IPS-NIHi11 (cell line): ENCODE data around the gene ANKRD44.
"Not testable (repeated sequence)": the region's sequence is repeated elsewhere in the genome, so short reads cannot be mapped to it uniquely, and the experiment has no call there.

ENCODE experiments used
- DNase-seq: peaks from one replicate; pipeline ENCODE4 v3.0.0; 2012; ENCODE audit warnings: mixed read lengths, low spot score

The ANKRD44 gene

DNA sequence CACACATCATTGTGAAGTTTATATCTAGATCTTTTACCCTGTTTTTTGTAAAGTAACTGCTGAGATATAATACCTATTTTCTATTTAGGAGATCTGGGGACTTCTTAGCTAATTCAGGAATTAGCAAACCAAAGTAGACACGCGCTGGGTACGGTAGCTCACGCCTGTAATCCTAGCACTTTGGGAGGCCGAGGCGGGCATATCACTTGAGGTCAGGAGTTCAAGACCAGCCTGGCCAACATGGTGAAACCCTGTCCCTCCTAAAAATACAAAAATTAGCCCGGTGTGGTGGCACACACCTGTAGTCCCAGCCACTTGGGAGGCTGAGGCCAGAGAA, 23.0 kb downstream of the ANKRD44 start:
- DNase-seq: not testable (repeated sequence)

DNA sequence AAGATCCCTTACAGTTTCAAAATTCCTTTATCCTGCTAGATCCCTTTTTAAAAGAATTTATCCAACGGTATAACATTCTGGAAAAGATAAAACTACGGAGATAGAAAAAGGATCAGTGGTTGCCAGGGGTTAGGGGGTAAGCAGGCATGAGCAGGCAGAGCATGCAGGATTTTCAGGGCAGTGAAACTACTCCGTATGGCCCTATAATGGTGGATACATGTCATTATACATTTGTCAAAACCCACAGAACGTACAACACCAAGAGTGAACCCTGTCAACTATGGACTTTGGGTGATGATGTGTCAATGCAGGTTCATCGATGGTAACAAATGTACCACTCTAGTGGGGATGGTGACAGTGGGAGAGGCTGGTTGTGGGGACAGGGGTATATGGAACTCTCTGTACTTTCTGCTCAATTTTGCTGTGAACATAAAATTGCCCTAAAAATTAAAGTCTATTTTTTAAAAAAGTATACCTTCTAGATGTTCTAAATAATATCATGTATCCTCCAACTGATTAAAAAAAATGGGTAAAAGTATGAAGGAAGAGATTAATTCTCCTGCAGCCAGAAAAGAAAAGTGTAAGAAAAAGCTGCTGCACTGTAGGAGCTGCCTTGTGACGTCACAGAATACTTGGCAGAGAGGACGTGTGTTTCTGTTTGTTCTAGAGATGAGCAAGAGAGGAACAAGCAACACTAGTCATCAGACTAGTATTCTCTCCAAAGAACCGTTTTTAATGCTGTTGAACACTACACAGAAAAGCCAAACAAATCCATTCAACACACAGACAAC, 23.6 kb downstream of the ANKRD44 start:
- no peak for DNase-seq

DNA sequence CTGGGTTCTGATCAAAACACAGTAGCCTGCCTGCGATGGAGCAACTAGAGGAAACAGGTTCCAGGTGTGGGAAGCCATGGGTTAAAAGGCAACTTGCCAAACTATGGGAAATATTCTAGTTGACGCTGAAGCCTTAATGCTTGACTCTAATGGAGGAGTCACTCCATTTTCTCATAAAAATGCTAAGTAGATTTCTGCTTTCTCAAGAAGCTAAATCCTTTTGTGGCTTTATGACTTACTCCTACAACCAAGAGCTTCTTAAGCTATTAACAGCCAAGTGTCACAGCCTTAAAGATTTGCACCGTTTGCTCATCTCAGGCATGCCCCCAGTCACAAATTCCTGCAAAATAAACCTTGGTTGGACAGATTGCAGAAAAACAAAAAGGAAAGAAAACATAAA, 25.2 kb downstream of the ANKRD44 start:
- DNase-seq: no peak

DNA sequence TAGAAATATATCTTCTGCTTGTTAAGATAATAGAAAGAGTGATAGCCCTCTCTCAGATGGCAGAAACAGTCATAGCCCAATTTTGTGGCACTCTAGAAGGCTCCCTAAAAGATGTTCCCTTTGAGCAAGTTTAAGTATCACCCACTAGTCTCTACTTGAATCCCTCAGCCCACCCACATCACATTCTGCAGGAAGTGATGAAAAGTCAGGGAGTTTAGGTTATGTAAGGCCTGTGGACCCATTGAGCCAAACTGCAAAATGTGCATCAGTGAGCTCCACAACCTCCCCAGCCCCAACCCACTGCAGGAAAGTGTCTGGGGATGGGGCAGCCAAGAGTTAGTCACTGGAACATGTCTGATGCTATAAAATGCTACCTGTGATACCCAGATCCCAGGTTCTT, 25.6 kb downstream of the ANKRD44 start:
- no peak for DNase-seq

DNA sequence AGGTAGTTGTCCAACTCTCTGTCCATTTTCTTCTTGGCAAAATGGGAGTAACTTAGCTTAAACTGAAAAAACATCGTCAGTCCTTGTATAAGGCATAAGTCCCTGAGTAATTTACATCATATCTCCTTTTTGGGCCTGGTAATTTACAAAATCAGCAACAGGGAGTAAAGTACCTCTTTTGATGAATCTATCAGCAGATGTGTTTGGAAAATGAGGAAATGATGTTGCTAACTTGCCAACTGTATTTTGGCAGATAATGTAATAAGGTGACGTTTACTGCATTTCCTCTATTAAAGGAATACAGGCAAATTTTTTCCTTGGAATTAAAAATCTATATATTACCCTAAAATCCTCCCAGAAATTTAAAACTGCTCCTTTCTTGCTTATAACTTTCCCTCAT, 29.2 kb downstream of the ANKRD44 start:
- DNase-seq: no peak

DNA sequence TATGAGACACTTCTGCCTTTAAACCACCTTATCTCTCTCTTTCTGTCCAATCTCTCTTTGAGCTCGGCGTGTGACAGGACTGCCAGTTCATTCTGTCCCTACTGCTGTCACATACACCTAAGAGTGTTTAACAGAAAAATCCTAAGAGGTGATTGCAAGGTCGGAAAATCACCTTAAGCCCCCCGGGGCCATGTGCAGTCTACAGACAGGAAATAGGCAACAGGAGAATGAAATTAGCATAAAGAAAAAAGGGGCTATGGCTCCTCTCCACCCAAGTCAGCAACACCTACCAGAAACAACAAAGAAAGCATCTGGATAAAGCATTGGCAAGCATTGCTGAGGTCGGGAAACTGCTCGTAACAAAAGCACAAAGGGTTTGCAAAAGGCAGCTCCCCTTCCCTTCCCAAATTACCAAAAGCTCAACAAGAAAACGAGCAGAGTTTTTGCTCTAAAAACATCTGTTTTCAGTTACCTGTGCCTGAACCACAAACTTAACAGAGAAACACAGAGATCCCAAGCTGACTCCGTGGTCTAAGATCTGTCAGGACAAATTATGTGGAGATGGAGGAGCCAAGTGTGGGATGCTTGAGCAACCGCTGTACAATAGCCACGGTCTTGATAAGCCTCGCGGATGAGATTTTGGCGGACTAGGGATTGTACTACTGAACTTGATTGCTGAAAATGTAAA, 30.4 kb downstream of the ANKRD44 start:
- DNase-seq: no peak

DNA sequence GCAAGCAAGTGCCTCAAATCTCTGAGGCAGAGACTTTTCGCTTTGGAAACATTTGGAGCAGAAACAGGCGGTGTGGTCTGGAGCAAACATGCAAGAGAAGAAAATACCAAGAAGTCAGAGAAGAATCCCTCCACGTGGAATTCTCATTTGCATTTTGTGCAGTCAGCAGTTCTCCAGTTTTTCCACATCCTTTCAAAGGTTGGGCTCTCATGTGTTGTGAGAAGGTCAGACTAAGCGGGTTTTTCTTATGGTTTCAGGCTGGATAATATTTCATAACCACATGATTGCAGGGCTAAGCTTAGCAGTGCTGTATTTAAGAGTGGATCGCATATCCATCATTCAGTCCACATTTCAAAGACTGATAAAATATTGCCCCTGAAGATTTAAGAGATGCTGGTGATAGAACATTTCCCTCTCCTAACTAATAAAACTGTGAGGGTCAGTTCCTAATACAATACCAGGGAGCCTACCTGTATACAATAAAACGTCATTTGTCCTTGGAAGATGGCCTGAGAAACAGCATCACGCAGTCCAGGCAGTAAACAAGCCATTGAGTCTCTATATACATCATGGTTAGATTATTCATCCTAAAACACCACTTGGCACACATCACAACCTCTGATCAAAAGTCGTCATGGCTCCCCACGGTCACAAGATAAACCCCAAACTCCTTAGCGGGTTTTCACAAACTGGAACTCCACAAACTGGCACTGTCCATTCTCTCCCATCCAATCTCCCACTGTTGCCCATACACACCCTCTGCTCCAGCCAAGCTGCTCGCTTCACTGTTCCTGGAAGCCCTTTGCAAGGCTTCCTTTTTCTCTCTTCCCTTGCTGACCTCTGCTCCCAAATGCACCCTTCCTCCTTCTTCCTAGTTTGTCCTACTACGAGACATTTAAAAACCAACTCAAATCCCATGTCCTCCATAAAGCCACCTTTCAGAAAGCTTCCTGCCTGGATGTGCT, 31.5 kb downstream of the ANKRD44 start:
- DNase-seq: no peak

DNA sequence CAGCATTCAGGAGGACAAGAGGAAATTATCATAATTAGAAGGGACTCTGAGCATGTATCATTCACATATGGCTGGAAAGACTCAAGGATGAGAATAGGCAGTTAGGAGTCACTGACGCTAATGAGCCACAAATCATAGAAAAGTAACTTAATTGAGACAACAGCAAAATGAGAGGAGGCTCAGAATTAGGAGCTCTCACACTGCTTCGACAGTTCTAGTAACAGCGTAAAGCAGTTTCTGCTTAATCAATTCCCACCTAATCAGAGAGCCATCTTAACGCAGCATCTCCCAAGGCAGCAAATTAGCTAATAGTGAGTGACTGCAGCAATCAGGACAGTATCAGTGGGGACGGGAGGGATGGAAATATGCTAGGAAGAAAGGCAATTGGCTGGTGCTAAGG, 32.8 kb downstream of the ANKRD44 start:
- no peak for DNase-seq

DNA sequence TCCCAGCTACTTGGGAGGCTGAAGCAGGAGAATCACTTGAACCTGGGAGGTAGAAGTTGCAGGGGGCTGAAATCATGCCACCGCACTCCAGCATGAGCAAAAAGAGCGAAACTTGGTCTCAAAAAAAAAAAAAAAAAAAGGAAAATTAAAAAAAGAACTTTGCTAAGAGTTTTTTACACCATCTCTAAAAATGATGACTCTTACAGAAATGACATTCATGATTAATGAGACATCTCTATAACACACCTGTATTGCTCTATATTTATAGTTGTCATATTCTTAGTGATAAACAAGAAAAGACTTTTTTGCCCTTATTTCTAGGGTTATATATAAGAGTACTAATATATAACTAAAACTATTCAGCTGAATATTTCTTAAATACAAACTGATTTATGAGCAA, 34.4 kb downstream of the ANKRD44 start:
- no peak for DNase-seq

DNA sequence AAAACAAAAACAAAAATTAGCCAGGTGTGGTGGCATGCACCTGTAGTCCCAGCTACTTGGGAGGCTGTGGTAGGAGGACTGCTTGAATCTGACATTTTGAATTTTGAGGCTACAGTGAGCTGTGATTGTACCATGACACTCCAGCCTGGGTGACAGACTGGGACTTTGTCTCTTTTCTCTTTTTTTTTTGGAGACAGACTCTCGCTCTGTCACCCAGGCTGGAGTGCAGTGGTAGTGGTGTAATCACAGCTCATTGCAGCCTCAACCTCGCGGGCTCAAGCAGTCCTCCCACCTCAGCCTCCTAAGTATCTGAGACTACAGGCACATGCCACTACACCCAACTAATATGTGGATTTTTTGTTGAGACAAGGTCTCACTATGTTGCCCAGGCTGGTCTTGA, 35.6 kb downstream of the ANKRD44 start:
- no peak for DNase-seq

DNA sequence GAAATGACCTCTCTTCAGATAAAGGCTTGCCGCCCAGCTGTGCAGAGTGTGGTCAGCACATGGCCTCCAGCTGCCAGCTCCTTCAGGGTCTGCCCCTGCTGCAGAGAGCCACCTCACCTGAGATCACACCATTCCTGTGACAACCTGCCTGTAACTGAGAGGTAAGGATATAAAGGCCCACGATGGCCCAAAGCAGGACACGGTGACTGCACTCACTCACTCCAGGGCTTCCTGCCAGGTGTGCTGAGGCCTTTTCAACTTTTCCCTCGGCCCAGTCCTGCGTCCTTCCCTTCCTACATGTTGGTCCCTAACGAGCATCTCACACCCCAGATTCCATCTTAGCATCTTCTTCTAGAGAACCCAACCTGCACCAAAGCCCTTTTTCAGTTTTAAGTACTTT, 36.2 kb downstream of the ANKRD44 start:
- DNase-seq: no peak

DNA sequence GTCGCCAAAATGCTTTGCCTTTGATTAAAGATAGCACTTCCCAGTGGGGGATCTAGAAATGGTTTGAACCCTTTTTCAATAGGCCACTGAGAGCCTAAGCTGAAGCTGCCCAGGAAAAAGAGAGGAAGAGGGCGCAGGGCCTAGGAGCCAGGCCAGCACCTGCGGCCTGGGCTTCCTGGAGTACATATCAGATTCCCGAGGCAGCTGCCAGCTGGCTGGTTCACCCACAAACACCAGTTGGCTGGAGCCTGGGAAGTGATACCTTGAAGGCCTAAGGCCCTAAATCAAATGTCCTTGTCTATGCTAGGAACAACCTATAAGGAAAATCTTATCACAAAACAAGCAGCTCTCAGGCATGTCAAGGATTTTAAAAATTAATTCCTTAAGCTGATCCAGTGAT, 37.1 kb downstream of the ANKRD44 start:
- DNase-seq: peak; percentile 37

DNA sequence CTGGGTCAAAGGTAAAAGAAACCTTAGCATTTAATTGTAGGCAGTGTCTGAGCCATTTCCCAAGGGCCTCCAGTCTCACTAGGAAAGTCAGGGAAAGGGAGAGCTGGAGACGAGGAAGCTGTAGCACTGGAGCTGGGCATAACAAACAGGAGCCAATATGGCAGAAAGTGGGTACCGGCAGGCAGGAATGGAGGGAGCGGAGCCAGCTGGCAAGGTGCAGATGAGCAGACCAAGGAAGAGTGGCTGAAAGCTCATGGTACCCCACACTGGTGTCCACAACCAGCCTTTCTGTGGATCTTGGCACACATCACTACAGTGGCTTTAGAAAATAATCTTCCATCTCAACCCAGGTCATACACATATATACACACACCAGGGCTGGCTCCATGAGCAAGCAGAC, 40.0 kb downstream of the ANKRD44 start:
- DNase-seq: no peak

DNA sequence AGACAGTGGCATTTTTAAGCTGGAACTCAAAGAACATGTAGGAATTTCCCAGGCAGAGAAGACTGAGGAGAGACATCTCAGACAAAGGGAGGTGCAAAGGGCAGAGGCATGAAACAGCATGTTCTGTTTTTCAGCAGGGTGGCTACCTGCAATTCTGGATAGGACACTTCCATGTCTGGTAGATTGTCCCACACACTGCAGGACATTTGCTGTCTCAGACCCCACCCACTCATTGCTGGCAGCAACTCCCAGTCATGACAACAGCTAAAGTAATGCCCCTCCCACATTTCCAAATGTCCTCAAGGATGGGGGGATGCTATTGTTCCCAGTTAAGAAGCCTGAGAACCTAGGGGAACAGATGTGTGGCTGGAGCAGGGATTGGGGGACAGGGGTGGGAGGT, 40.8 kb downstream of the ANKRD44 start:
- no peak for DNase-seq

DNA sequence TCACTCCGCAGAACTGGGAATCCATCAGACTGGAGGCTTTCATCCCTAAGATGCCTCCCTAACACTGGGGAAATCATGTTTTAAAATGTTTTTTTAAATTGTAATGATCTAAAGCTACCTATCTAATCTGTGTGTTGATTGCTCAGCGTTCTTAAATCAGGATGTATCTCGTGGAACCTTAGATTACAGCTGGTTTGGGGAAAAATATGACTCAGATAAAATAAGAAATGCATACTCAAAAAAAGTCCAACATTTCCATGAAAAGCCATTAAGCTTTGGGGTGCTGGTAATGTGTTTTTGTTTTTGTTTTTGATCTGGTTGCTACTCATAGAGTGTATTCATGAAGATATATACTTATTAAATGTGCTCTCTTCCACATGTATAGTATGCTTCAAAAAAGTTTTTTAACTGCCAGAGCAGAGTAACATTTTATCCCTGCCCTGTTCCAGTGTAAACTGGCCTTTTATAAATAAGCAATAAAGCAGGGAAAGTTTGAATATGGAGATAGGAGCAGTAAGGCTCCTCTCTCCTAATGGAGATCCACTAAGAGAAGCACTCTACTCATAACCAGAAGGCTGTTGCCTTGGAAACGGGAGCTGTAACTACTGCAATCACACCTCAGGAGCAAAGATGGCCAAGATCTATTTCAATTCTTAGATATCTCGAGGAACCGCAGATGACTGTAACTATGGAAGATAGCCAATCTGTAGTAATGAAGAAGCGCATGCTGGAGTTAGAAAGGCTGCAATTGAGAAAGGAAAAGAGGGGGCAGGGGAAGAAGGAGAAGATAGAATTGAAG, 41.6 kb downstream of the ANKRD44 start:
- no peak for DNase-seq

DNA sequence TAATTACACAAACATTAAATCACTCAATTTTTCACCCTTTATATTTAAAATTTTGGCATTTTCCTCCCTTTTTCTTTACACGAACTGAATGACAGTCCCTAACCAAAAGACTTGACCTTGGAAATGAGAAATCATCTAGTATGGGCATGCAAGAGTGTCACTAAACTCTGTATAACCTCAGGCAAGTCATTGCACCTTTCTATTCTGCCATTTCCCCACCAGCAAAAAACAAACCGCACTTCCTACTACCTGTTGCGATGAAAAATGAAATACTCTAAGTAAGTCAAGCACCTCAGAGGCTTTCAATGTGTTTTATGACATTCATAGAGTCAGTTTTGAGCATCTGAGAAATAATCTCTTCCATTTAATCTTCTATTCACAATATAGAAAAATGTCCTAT, 44.1 kb downstream of the ANKRD44 start:
- no peak for DNase-seq

DNA sequence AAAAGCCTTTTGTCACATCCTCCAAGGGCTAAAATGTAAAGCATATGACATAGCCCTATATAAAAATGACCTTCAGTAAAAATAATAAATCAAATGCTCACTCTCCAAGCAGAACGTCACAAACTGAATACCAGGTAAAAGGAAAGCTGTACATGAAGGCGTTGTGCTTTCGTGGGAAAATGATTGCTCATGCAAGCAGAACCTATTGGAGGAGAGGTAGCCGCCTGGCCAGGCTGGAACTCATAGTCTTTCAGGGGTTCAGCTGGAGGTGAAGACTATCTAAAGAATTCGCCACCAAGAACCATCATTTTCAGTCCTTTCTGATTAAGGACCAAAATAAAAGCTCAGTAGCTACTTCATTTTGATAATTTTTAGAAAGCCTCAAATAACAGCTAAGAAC, 44.7 kb downstream of the ANKRD44 start:
- no peak for DNase-seq

DNA sequence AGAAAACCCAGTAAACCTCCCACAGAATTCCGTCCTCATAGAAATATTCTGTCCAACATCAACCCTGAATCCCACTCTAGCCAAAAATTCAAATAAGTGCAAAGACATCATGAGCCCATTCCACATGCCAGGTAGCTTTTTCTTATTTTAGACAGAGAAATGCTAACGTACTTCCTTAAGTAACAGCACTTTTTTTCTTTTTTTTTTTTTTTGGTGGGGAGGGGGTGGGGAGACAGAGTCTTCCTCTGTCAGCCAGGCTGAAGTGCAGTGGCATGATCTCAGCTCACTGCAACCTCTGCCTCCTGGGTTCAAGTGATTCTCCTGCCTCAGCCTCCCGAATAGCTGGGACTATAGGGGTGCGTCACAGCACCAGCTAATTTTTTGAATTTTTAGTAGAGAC, 45.5 kb downstream of the ANKRD44 start:
- DNase-seq: no peak

DNA sequence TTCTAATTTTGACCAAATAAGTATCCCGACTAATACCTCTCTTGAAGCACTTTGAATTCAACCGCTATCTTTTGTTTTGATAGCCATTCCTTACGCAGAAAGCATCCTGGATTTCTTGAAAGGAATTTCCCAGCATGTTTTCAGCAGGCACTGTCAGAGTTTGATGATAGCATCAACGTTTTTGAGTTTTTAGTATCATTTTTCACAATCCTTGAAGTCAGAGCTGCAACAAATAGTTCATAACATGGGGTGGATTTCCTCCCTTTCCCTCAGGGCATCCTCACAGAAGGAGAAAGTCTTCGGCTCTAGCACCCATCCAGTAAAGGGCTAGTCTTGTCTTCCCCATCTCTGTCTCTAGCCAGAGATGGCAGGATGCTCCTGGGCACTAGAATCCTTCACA, 46.2 kb downstream of the ANKRD44 start:
- DNase-seq: no peak

DNA sequence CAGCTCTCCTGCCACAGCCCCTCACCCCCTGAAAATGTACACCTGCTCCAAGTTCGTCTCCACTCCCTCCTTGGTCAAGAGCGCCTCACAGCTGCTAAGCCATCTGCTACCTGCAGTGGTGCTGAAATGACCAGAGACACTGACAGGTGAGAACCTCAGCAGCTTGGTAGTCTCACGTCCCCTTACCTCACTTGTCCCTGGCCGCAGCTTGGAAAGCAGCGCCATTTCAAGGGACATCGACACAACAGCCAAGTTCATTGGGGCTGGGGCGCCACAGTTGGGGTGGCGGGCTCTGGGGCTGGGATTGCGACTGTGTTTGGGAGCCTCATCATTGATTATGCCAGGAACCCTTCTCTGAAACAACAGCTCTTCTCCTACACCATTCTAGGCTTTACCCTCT, 47.5 kb downstream of the ANKRD44 start:
- DNase-seq: no peak

DNA sequence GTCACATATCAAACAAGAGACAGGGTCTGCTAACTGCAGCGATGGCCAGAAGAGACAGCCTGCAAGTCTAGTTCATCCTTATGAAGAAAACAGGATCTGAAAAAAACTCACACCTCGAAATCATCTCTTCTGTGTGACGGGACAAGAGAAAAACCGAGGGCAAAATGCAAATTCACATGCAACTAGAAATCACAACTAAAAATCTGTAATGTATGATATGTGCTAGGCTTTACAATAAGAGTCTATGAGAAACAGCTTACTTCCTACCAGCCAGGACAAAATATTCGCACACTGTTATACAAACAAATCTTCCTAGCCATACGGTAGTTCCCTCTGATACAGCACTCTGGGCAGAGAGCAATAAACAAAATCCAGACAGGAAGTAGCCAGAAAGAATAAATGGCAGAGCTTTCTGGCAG, 48.8 kb downstream of the ANKRD44 start:
- DNase-seq: no peak

DNA sequence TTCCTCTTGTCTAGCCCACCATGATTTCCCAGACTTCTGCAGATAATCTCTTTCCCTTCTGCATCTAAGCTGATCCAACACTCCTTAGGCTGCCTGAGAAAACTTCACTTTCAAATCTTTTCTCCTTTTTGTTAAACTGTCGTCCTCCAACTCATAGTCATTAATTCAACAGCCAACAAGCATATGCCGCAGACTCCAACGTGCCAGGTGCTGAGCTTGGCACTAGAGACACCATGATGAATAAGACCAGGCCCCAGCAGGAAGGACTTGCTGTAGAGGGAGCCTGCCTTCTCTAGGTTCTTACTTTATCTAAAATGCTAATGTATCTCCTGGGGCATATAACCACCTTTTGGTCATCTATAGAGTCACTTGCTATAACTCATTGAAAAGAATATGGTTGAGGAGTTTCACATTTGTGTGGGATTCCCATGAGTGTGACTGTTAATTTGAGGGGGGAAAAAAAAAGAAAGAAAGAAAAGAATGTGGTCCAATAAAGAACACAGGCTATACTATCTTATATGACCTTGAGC, 51.0 kb downstream of the ANKRD44 start:
- DNase-seq: no peak
